H9 (cell line): Measurements from ENCODE around the gene C11orf87. TPM values are rescaled to one million over a fixed set of nuclear protein-coding genes. Genes with fewer than 3 reads are reported as not detected.
A peak's percentile ranks its signal among the peaks of the same experiment; 100 is the strongest.

Source experiments
- DNase-seq: peaks from one replicate; pipeline ENCODE4 v3.0.0-alpha.2; 2017
- H2AFZ ChIP-seq: one replicate; pipeline ENCODE4 v1.6.1; 2013; ENCODE audit warnings: mild to moderate bottlenecking, low read length, control low read depth, moderate library complexity
- H2AK5ac ChIP-seq: 2 replicates; pipeline ENCODE4 v1.6.1; 2013; ENCODE audit warnings: low read length, control low read depth, mixed read lengths; ENCODE audit not compliant: insufficient read length
- H2BK120ac ChIP-seq: one replicate; pipeline ENCODE4 v1.6.1; 2013; ENCODE audit warnings: low read depth, mild to moderate bottlenecking, low read length, control low read depth, inconsistent platforms; ENCODE audit not compliant: poor library complexity, severe bottlenecking
- H2BK12ac ChIP-seq: 2 replicates; pipeline ENCODE4 v1.6.1; 2013; ENCODE audit warnings: low read length, control low read depth, mixed read lengths, low read depth; ENCODE audit not compliant: insufficient read length
- H2BK15ac ChIP-seq: 2 replicates; pipeline ENCODE4 v1.6.1; 2013; ENCODE audit warnings: low read depth, low read length, control low read depth
- H2BK20ac ChIP-seq: one replicate; pipeline ENCODE4 v1.6.1; 2013; ENCODE audit warnings: low read depth, mild to moderate bottlenecking, low read length, control low read depth, inconsistent platforms; ENCODE audit not compliant: poor library complexity, severe bottlenecking
- H2BK5ac ChIP-seq: 2 replicates; pipeline ENCODE4 v1.6.1; 2013; ENCODE audit warnings: low read length, control low read depth, mixed read lengths; ENCODE audit not compliant: insufficient read length
- H3K14ac ChIP-seq: 2 replicates; pipeline ENCODE4 v1.6.1; 2013; ENCODE audit warnings: low read length, control low read depth; ENCODE audit not compliant: insufficient read depth
- H3K18ac ChIP-seq: 2 replicates; pipeline ENCODE4 v1.6.1; 2013; ENCODE audit warnings: low read depth, mild to moderate bottlenecking, mixed read lengths, low read length, control low read depth; ENCODE audit not compliant: insufficient read length
- H3K23ac ChIP-seq: 2 replicates; pipeline ENCODE4 v1.6.1; 2013; ENCODE audit warnings: low read length, control low read depth, mixed read lengths, low read depth; ENCODE audit not compliant: insufficient read length
- H3K23me2 ChIP-seq: 2 replicates; pipeline ENCODE4 v1.6.1; 2013; ENCODE audit warnings: low read depth, mild to moderate bottlenecking, mixed read lengths, low read length, control low read depth; ENCODE audit not compliant: insufficient read length, poor library complexity, severe bottlenecking
- H3K27ac ChIP-seq: 2 replicates; pipeline ENCODE4 v1.5.1; 2013; ENCODE audit warnings: low read length, control low read depth, mixed read lengths, low read depth; ENCODE audit not compliant: insufficient read length
- H3K27me3 ChIP-seq: 2 replicates; pipeline ENCODE4 v1.6.1; 2013; ENCODE audit warnings: low read length, control low read depth, inconsistent platforms; ENCODE audit not compliant: insufficient read depth
- H3K4ac ChIP-seq: 2 replicates; pipeline ENCODE4 v1.6.1; 2013; ENCODE audit warnings: low read depth, mild to moderate bottlenecking, control low read depth, inconsistent platforms, low read length, moderate library complexity
- H3K4me1 ChIP-seq: 2 replicates; pipeline ENCODE4 v1.6.1; 2013; ENCODE audit warnings: low read length, control low read depth, inconsistent platforms; ENCODE audit not compliant: insufficient read depth
- H3K4me2 ChIP-seq: 2 replicates; pipeline ENCODE4 v1.6.1; 2013; ENCODE audit warnings: low read length, control low read depth, mixed read lengths; ENCODE audit not compliant: insufficient read length, insufficient read depth
- H3K56ac ChIP-seq: 2 replicates; pipeline ENCODE4 v1.6.1; 2013; ENCODE audit warnings: low read depth, mild to moderate bottlenecking, mixed read lengths, low read length, control low read depth; ENCODE audit not compliant: insufficient read length
- H3K79me1 ChIP-seq: 2 replicates; pipeline ENCODE4 v1.6.1; 2013; ENCODE audit warnings: low read depth, mild to moderate bottlenecking, moderate library complexity, low read length, control low read depth, inconsistent platforms; ENCODE audit not compliant: insufficient read depth, poor library complexity, severe bottlenecking
- H3K79me2 ChIP-seq: 2 replicates; pipeline ENCODE4 v1.6.1; 2013; ENCODE audit warnings: low read length, control low read depth, inconsistent platforms; ENCODE audit not compliant: insufficient read depth
- H3K9ac ChIP-seq: 2 replicates; pipeline ENCODE4 v1.6.1; 2013; ENCODE audit warnings: low read length, control low read depth, mixed read lengths; ENCODE audit not compliant: insufficient read length; ENCODE audit errors: extremely low read depth
- H3K9me3 ChIP-seq: one replicate; pipeline ENCODE4 v1.6.1; 2013; ENCODE audit warnings: low read depth, low read length, inconsistent platforms; ENCODE audit not compliant: control insufficient read depth
- H3T11ph ChIP-seq: one replicate; pipeline ENCODE4 v1.6.1; 2013; ENCODE audit warnings: mild to moderate bottlenecking, low read length, control low read depth, inconsistent platforms
- H4K20me1 ChIP-seq: one replicate; pipeline ENCODE4 v1.6.1; 2013; ENCODE audit not compliant: control insufficient read depth, insufficient read length, insufficient read depth
- H4K5ac ChIP-seq: 2 replicates; pipeline ENCODE4 v1.6.1; 2013; ENCODE audit warnings: low read depth, mild to moderate bottlenecking, mixed read lengths, low read length, control low read depth; ENCODE audit not compliant: insufficient read length
- H4K8ac ChIP-seq: replicated peaks from 2 replicates; pipeline ENCODE4 v1.6.1; 2013; ENCODE audit warnings: low read length, control low read depth, mixed read lengths, low read depth; ENCODE audit not compliant: insufficient read length
- H4K91ac ChIP-seq: 2 replicates; pipeline ENCODE4 v1.6.1; 2013; ENCODE audit warnings: low read depth, mild to moderate bottlenecking, moderate library complexity, mixed read lengths, low read length, control low read depth; ENCODE audit not compliant: insufficient read length
- H3K27ac Mint-ChIP-seq, 3 experiments: 2 replicates in 2 of 3; 3 replicates in 1 of 3; pipeline ENCODE4 v1.8.0; 2020 to 2021; ENCODE audit warnings: mixed read lengths in 3 of 3, mild to moderate bottlenecking in 1 of 3, moderate library complexity in 1 of 3
- H3K27me3 Mint-ChIP-seq: 2 replicates; pipeline ENCODE4 v1.8.0; 2021; ENCODE audit warnings: low read depth, mild to moderate bottlenecking, moderate library complexity, mixed read lengths
- H3K36me3 Mint-ChIP-seq, 3 experiments: 2 replicates in 2 of 3; 3 replicates in 1 of 3; pipeline ENCODE4 v1.8.0; 2020 to 2021; ENCODE audit warnings: low read depth in 3 of 3, mixed read lengths in 3 of 3; ENCODE audit not compliant: insufficient read depth in 1 of 3
- H3K4me1 Mint-ChIP-seq, 2 experiments: 2 replicates each; pipeline ENCODE4 v1.8.0; 2020; ENCODE audit warnings: mixed read lengths in 2 of 2
- H3K4me3 Mint-ChIP-seq, 2 experiments: 2 replicates in 1 of 2; 3 replicates in 1 of 2; pipeline ENCODE4 v1.8.0; 2020 to 2021; ENCODE audit warnings: mild to moderate bottlenecking in 2 of 2, mixed read lengths in 2 of 2, moderate library complexity in 1 of 2
- H3K9me3 Mint-ChIP-seq, 2 experiments: 2 replicates in 1 of 2; 3 replicates in 1 of 2; pipeline ENCODE4 v1.8.0; 2020; ENCODE audit warnings: mild to moderate bottlenecking in 2 of 2, mixed read lengths in 2 of 2, moderate library complexity in 1 of 2
- WGBS: extraction: QIAGEN DNeasy Blood & Tissue Kit; methylation state at CpG from one replicate; pipeline ENCODE4 v1.1.7; 2013; ENCODE audit warnings: missing lambda C conversion rate, low lambda C conversion rate, mixed read lengths; ENCODE audit not compliant: insufficient read length; ENCODE audit errors: extremely low coverage; 5-methylcytosine and 5-hydroxymethylcytosine counted together
- total RNA-seq: library from RNA; stranded (reverse); gene quantifications from 2 replicates; pipeline ENCODE4 v1.2.1, GENCODE V29; 2021
- TF ChIP-seq, protein P1 (sequence below): fragments of 200-600 bp; sonication (generic); conservative IDR thresholded peaks from 3 replicates; pipeline ENCODE4 v1.8.0; 2021; ENCODE audit warnings: antibody characterized with exemption, mild to moderate bottlenecking

Gene C11orf87
- total RNA-seq, 1 experiment from 2014 or later, result 0.11 TPM

DNA sequence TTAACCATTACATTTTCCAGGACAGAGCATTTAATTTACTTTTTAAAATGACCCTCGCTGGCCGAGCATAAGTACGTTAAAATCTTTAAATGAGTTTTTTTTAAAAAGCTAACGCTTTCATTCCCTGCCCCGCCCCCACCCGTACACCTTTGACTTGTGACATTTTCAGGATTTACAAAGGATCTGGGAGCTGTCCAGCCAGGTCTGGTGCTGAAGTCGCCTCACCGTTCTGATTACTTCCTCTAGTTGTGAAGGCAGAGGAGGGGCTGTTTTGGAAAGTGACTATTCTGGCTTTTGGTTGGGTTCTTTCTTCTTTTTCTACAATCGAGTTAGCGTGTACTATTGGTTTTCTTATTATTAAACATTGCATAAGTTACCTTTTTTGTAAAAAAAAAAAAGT, 2.9 kb downstream of the C11orf87 start:
- Histone ChIP-seq H2BK5ac (no peak overlapping the region), H3K27me3 (peaks cover 26% of the 10 kb centered on the region; the same call in 1 of the 2 replicates), H3K23ac (no peak overlapping the region), H4K8ac (no peak overlapping the region), H3K4me2 (no peak overlapping the region), H3K18ac (no peak overlapping the region), H2BK20ac (no peak overlapping the region), H4K20me1 (no peaks in the 10 kb centered on the region), H3K27ac (no peak overlapping the region), H3K14ac (no peak overlapping the region), H2BK120ac (no peak overlapping the region), H2BK12ac (no peak overlapping the region), H3K23me2 (peaks cover 17% of the 10 kb centered on the region), H4K5ac (no peak overlapping the region), H3K4me1 (no peaks in the 10 kb centered on the region), H2AFZ (no peak overlapping the region), H3K9me3 (no peaks in the 10 kb centered on the region), H2BK15ac (no peak overlapping the region), H3K79me2 (no peaks in the 10 kb centered on the region), H2AK5ac (no peak overlapping the region), H3K4ac (no peak overlapping the region), H3K79me1 (no peaks in the 10 kb centered on the region), H4K91ac (no peak overlapping the region), H3T11ph (no peak overlapping the region), H3K9ac (no peak overlapping the region), H3K56ac (no peak overlapping the region)
- Mint-ChIP-seq H3K36me3 (peaks cover 0 to 2% (median 0%) of the 10 kb centered on the region in 3 experiments; a peak in 2 of 7 replicates), H3K27ac (no peak overlapping the region), H3K4me3 (no peak overlapping the region), H3K27me3 (peaks cover 56% of the 10 kb centered on the region), H3K4me1 (peaks cover 8 to 19% of the 10 kb centered on the region in 2 experiments), H3K9me3 (no peaks in the 10 kb centered on the region; a peak in 1 of 5 replicates)
- TF ChIP-seq, protein P1, sequence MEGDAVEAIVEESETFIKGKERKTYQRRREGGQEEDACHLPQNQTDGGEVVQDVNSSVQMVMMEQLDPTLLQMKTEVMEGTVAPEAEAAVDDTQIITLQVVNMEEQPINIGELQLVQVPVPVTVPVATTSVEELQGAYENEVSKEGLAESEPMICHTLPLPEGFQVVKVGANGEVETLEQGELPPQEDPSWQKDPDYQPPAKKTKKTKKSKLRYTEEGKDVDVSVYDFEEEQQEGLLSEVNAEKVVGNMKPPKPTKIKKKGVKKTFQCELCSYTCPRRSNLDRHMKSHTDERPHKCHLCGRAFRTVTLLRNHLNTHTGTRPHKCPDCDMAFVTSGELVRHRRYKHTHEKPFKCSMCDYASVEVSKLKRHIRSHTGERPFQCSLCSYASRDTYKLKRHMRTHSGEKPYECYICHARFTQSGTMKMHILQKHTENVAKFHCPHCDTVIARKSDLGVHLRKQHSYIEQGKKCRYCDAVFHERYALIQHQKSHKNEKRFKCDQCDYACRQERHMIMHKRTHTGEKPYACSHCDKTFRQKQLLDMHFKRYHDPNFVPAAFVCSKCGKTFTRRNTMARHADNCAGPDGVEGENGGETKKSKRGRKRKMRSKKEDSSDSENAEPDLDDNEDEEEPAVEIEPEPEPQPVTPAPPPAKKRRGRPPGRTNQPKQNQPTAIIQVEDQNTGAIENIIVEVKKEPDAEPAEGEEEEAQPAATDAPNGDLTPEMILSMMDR, result no peak
- no CpG with 5 or more reads among the region's 10 CpGs for WGBS
- peak; percentile 73 for DNase-seq
